Liver (tissue), 9 donors: ENCODE data around the gene ARMC9. TPM values are rescaled to one million over a fixed set of nuclear protein-coding genes. Genes with fewer than 3 reads are reported as not detected.

Experiments used
- DNase-seq: peaks from one replicate; pipeline ENCODE4 v3.0.0-alpha.2; 2017; ENCODE audit warnings: low spot score
- H3K27ac ChIP-seq, 2 donors: one replicate each; pipeline ENCODE4 v1.7.0; 2013; ENCODE audit warnings: inconsistent platforms in 2 of 2, low read length in 2 of 2, control low read depth in 1 of 2, low read depth in 1 of 2, mild to moderate bottlenecking in 1 of 2
- H3K27me3 ChIP-seq, 4 donors: one replicate each; pipeline versions ENCODE4 v1.6.1 to v1.7.0; 2013; ENCODE audit warnings: low read length in 3 of 4, inconsistent platforms in 1 of 4, mild to moderate bottlenecking in 1 of 4, moderate library complexity in 1 of 4; ENCODE audit not compliant: control insufficient read depth in 4 of 4, insufficient read depth in 4 of 4
- H3K36me3 ChIP-seq, 4 donors: one replicate each; pipeline versions ENCODE4 v1.6.1 to v1.7.0; 2013; ENCODE audit warnings: low read length in 3 of 4, mild to moderate bottlenecking in 3 of 4, low read depth in 1 of 4, moderate library complexity in 1 of 4; ENCODE audit not compliant: control insufficient read depth in 4 of 4, insufficient read depth in 3 of 4
- H3K4me1 ChIP-seq, 4 donors: one replicate each; pipeline versions ENCODE4 v1.6.1 to v1.7.0; 2013; ENCODE audit warnings: low read length in 3 of 4, mild to moderate bottlenecking in 3 of 4, moderate library complexity in 1 of 4; ENCODE audit not compliant: control insufficient read depth in 4 of 4, insufficient read depth in 4 of 4
- H3K4me3 ChIP-seq, 3 donors: one replicate each; pipeline versions ENCODE4 v1.6.1 to v1.7.0; 2013; ENCODE audit warnings: low read length in 3 of 3, control low read depth in 1 of 3, low read depth in 1 of 3, mild to moderate bottlenecking in 1 of 3
- H3K9ac ChIP-seq, 2 donors: one replicate each; pipeline ENCODE4 v1.7.0; 2013; ENCODE audit warnings: low read length in 2 of 2, mild to moderate bottlenecking in 2 of 2, moderate library complexity in 2 of 2, control low read depth in 1 of 2, low read depth in 1 of 2
- H3K9me3 ChIP-seq, 4 donors: one replicate each; pipeline versions ENCODE4 v1.6.1 to v1.7.0; 2013; ENCODE audit warnings: low read length in 3 of 4; ENCODE audit not compliant: control insufficient read depth in 4 of 4
- EGR1 ChIP-seq, 2 donors: IDR thresholded peaks; 2 replicates each; pipeline ENCODE4 v1.6.1; 2016 to 2018; ENCODE audit warnings: antibody characterized with exemption in 2 of 2, low read depth in 2 of 2
- FOXA1 ChIP-seq: IDR thresholded peaks from 2 replicates; pipeline ENCODE4 v1.6.1; 2016; ENCODE audit warnings: antibody characterized with exemption
- FOXA2 ChIP-seq: IDR thresholded peaks from 2 replicates; pipeline ENCODE4 v1.6.1; 2016; ENCODE audit warnings: antibody characterized with exemption
- HNF4A ChIP-seq, 2 donors: conservative IDR thresholded peaks; 2 replicates each; pipeline ENCODE4 v1.6.1; 2016; ENCODE audit warnings: antibody characterized with exemption in 2 of 2, mild to moderate bottlenecking in 2 of 2
- HNF4G ChIP-seq: IDR thresholded peaks from 2 replicates; pipeline ENCODE4 v1.6.1; 2016; ENCODE audit warnings: antibody characterized with exemption
- JUND ChIP-seq, 2 donors: IDR thresholded peaks; 2 replicates each; pipeline ENCODE4 v1.6.1; 2016; ENCODE audit warnings: antibody characterized with exemption in 2 of 2
- NR2F2 ChIP-seq: IDR thresholded peaks from 2 replicates; pipeline ENCODE4 v1.6.1; 2016; ENCODE audit warnings: antibody characterized with exemption
- RAD21 ChIP-seq, 2 donors: IDR thresholded peaks; 2 replicates each; pipeline ENCODE4 v1.6.1; 2016; ENCODE audit warnings: antibody characterized with exemption in 2 of 2, mild to moderate bottlenecking in 2 of 2
- RXRA ChIP-seq, 2 donors: IDR thresholded peaks; 2 replicates each; pipeline ENCODE4 v1.6.1; 2017 to 2018; ENCODE audit warnings: antibody characterized with exemption in 2 of 2, mild to moderate bottlenecking in 1 of 2
- SP1 ChIP-seq: IDR thresholded peaks from 2 replicates; pipeline ENCODE4 v1.6.1; 2018; ENCODE audit warnings: antibody characterized with exemption, mild to moderate bottlenecking
- TAF1 ChIP-seq: conservative IDR thresholded peaks from 2 replicates; pipeline ENCODE4 v1.6.1; 2016; ENCODE audit warnings: antibody characterized with exemption, mild to moderate bottlenecking
- ZBTB33 ChIP-seq: IDR thresholded peaks from 2 replicates; pipeline ENCODE4 v1.6.1; 2016; ENCODE audit warnings: antibody characterized with exemption
- WGBS: extraction: QIAGEN DNeasy Blood & Tissue Kit; methylation state at CpG from one replicate; pipeline ENCODE4 v1.1.7; 2013; 5-methylcytosine and 5-hydroxymethylcytosine counted together
- polyA plus RNA-seq, 2 donors: library from polyadenylated mRNA; stranded (reverse) in 1 of 2; unstranded in 1 of 2; fragments of 200-250 nt in 1 of 2; fragments of >200 nt in 1 of 2; fragmentation: Nextera tagmentation in 1 of 2; extraction: Ambion mirVana in 1 of 2; gene quantifications; one replicate each; pipeline versions ENCODE4 v1.2.1 to v1.2.3, GENCODE V29; 2013 to 2015
- total RNA-seq, 2 donors: library from RNA; depleted of rRNA; stranded (reverse); fragments of >200 nt; gene quantifications; one replicate each; pipeline ENCODE4 v1.2.3, GENCODE V29; 2014
- TF ChIP-seq, protein P1 (sequence below): IDR thresholded peaks from 2 replicates; pipeline ENCODE4 v1.6.1; 2016; ENCODE audit warnings: antibody characterized with exemption, mild to moderate bottlenecking
- TF ChIP-seq, protein P2 (sequence below): IDR thresholded peaks from 2 replicates; pipeline ENCODE4 v1.6.1; 2016; ENCODE audit warnings: antibody characterized with exemption
- TF ChIP-seq, protein P3 (sequence below): IDR thresholded peaks from 2 replicates; pipeline ENCODE4 v1.6.1; 2016; ENCODE audit warnings: antibody characterized with exemption
- donor health status: healthy.
- donor health status: healthy.
- donor health status: healthy.
- donor health status: healthy.
- donor health status: healthy.

The ARMC9 gene
- total and polyA plus RNA-seq, 4 donors, result 1.1 to 2.3 (median 1.8) TPM

- no peak for DNase-seq
- WGBS, result 85% methylated on average over 5 of the region's 5 CpGs
- no peaks in the 10 kb centered on the region for H3K4me1 ChIP-seq
- H3K9ac ChIP-seq, result no peak overlapping the region
- TF ChIP-seq FOXA2 (no peak), TAF1 (no peak), HNF4G (no peak), SP1 (no peak), EGR1 (IDR thresholded peaks at IDR 0.05; ENCODE audit: low read depth in 2 of 2) (no peak), NR2F2 (no peak)
- no peaks in the 10 kb centered on the region for H3K9me3 ChIP-seq
- H3K27me3 ChIP-seq, result no peaks in the 10 kb centered on the region
- no peak overlapping the region for H3K4me3 ChIP-seq
- no peaks in the 10 kb centered on the region for H3K36me3 ChIP-seq
- H3K27ac ChIP-seq, result no peak overlapping the region
Observed at GRCh38 chr2:231356466-231356844, 158.0 kb downstream of the ARMC9 start.

GRCh38 chr2:231357048-231357447 is 158.6 kb downstream of the ARMC9 start:
- Histone ChIP-seq H3K9ac (no peak overlapping the region), H3K4me3 (no peak overlapping the region), H3K9me3 (no peaks in the 10 kb centered on the region), H3K36me3 (no peaks in the 10 kb centered on the region), H3K27ac (no peak overlapping the region), H3K4me1 (no peaks in the 10 kb centered on the region), H3K27me3 (no peaks in the 10 kb centered on the region)
- DNase-seq, result no peak
- TF ChIP-seq TAF1, result no peak
- no peak for TF ChIP-seq RXRA (IDR thresholded peaks at IDR 0.05)
- TF ChIP-seq, protein P1, sequence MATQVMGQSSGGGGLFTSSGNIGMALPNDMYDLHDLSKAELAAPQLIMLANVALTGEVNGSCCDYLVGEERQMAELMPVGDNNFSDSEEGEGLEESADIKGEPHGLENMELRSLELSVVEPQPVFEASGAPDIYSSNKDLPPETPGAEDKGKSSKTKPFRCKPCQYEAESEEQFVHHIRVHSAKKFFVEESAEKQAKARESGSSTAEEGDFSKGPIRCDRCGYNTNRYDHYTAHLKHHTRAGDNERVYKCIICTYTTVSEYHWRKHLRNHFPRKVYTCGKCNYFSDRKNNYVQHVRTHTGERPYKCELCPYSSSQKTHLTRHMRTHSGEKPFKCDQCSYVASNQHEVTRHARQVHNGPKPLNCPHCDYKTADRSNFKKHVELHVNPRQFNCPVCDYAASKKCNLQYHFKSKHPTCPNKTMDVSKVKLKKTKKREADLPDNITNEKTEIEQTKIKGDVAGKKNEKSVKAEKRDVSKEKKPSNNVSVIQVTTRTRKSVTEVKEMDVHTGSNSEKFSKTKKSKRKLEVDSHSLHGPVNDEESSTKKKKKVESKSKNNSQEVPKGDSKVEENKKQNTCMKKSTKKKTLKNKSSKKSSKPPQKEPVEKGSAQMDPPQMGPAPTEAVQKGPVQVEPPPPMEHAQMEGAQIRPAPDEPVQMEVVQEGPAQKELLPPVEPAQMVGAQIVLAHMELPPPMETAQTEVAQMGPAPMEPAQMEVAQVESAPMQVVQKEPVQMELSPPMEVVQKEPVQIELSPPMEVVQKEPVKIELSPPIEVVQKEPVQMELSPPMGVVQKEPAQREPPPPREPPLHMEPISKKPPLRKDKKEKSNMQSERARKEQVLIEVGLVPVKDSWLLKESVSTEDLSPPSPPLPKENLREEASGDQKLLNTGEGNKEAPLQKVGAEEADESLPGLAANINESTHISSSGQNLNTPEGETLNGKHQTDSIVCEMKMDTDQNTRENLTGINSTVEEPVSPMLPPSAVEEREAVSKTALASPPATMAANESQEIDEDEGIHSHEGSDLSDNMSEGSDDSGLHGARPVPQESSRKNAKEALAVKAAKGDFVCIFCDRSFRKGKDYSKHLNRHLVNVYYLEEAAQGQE, result no peak
- no peak for TF ChIP-seq ZBTB33
- TF ChIP-seq, protein P2, sequence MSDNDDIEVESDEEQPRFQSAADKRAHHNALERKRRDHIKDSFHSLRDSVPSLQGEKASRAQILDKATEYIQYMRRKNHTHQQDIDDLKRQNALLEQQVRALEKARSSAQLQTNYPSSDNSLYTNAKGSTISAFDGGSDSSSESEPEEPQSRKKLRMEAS, result no peak
- no peak for TF ChIP-seq FOXA1
- no peak for TF ChIP-seq RAD21 (IDR thresholded peaks at IDR 0.05)
- no peak for TF ChIP-seq NR2F2
- 96% methylated on average over 7 of the region's 7 CpGs for WGBS

- Histone ChIP-seq H3K27me3 (no peaks in the 10 kb centered on the region), H3K9ac (no peak overlapping the region), H3K4me3 (no peak overlapping the region), H3K27ac (no peak overlapping the region), H3K4me1 (peaks cover 0 to 3% (median 0%) of the 10 kb centered on the region in 4 donors), H3K36me3 (no peaks in the 10 kb centered on the region), H3K9me3 (no peaks in the 10 kb centered on the region)
- no peak for DNase-seq
- WGBS, result 96% methylated on average over 4 of the region's 4 CpGs
- no peak for TF ChIP-seq FOXA2
- TF ChIP-seq SP1, result no peak
- no peak for TF ChIP-seq EGR1 (IDR thresholded peaks at IDR 0.05; ENCODE audit: low read depth in 2 of 2)
- no peak for TF ChIP-seq TAF1
- no peak for TF ChIP-seq JUND (IDR thresholded peaks at IDR 0.05)
- TF ChIP-seq, protein P2, result no peak
- TF ChIP-seq, protein P1, result no peak
- TF ChIP-seq FOXA1, result no peak
- no peak for TF ChIP-seq HNF4A (conservative IDR thresholded peaks at IDR 0.05)
- TF ChIP-seq, protein P3, sequence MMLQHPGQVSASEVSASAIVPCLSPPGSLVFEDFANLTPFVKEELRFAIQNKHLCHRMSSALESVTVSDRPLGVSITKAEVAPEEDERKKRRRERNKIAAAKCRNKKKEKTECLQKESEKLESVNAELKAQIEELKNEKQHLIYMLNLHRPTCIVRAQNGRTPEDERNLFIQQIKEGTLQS, result no peak
Observed at GRCh38 chr2:231357931-231358330, 159.5 kb downstream of the ARMC9 start.
